ENCODE data around the gene RHBDL1.
A peak's percentile ranks its signal among the peaks of the same experiment; 100 is the strongest.

The RHBDL1 gene

GRCh38 chr16:637081-638018 lies 38.1 kb upstream of the RHBDL1 start:
- peak; percentile 86 to 88 for DNase-seq

GRCh38 chr16:638034-638543 lies 37.4 kb upstream of the RHBDL1 start:
- DNase-seq = no peak

GRCh38 chr16:638836-639235 lies 36.6 kb upstream of the RHBDL1 start:
- no peak for DNase-seq

- no peak for DNase-seq
Measured at GRCh38 chr16:640614-641013, 34.9 kb upstream of the RHBDL1 start.

- DNase-seq = peak in 1 of 2 experiments; percentile 42
Measured at GRCh38 chr16:641326-642188, 33.9 kb upstream of the RHBDL1 start, which contains the start of gene MCRIP2. Gene MCRIP2 (plus strand): TSS chr16:641828. CDS start chr16:641992, 164 bp downstream.

- no peak for DNase-seq
Measured at GRCh38 chr16:642189-643049, 33.1 kb upstream of the RHBDL1 start.

GRCh38 chr16:643050-643368 lies 32.5 kb upstream of the RHBDL1 start:
- DNase-seq = no peak

- no peak for DNase-seq
Measured at GRCh38 chr16:644556-644955, 30.9 kb upstream of the RHBDL1 start.

GRCh38 chr16:645852-646678 lies 29.4 kb upstream of the RHBDL1 start:
- DNase-seq = no peak

- no peak for DNase-seq
Measured at GRCh38 chr16:646679-647172, 28.7 kb upstream of the RHBDL1 start.

- DNase-seq = no peak
Measured at GRCh38 chr16:647173-647902, 28.1 kb upstream of the RHBDL1 start.

- peak in 1 of 2 experiments; percentile 33 for DNase-seq
Measured at GRCh38 chr16:648071-648780, 27.2 kb upstream of the RHBDL1 start.

- peak; percentile 90 to 91 for DNase-seq
Measured at GRCh38 chr16:648781-649589, 26.5 kb upstream of the RHBDL1 start, which contains the start of gene WDR90. Gene WDR90 (plus strand): TSS chr16:649365. CDS start chr16:649417, 52 bp downstream.

- no peak for DNase-seq
Measured at GRCh38 chr16:649631-650030, 25.8 kb upstream of the RHBDL1 start.

- no peak for DNase-seq
Measured at GRCh38 chr16:651844-652243, 23.6 kb upstream of the RHBDL1 start.

- DNase-seq = no peak
Measured at GRCh38 chr16:652454-653305, 22.8 kb upstream of the RHBDL1 start.

GRCh38 chr16:654034-654433 lies 21.4 kb upstream of the RHBDL1 start:
- no peak for DNase-seq

- no peak for DNase-seq
Measured at GRCh38 chr16:657487-657886, 18.0 kb upstream of the RHBDL1 start.
